ENCODE measurements around the gene PCK2. TPM values are rescaled to one million over a fixed set of nuclear protein-coding genes. Genes with fewer than 3 reads are reported as not detected.

Gene PCK2
- total RNA-seq, 1 donor from 2014 or later, result 3.1 TPM

- peaks cover 70% of the 10 kb centered on the region for H3K36me3 ChIP-seq
- no peaks in the 10 kb centered on the region for H3K9me3 ChIP-seq (replicated peaks)
- no peak overlapping the region for H3K27ac ChIP-seq (replicated peaks)
- TF ChIP-seq CTCF (IDR thresholded peaks at IDR 0.05; ENCODE audit: borderline replicate concordance), result no peak
- no peak overlapping the region for H3K4me3 ChIP-seq
- H3K27me3 ChIP-seq (ENCODE audit: low read depth), result no peaks in the 10 kb centered on the region
- intact Hi-C loops (cut with micrococcal nuclease), result no loop called here
- H3K4me1 ChIP-seq, result peaks cover 9% of the 10 kb centered on the region
- no peak for DNase-seq
These were observed 28.3 kb downstream of the PCK2 start for GRCh38 chr14:24122416-24122815.

- intact Hi-C loops (cut with micrococcal nuclease), result no loop called here
- DNase-seq, result no peak
- Histone ChIP-seq H3K4me1 (peaks cover 8% of the 10 kb centered on the region), H3K27me3 (ENCODE audit: low read depth) (no peaks in the 10 kb centered on the region), H3K9me3 (replicated peaks) (no peaks in the 10 kb centered on the region), H3K27ac (replicated peaks) (no peak overlapping the region), H3K4me3 (no peak overlapping the region), H3K36me3 (peaks cover 66% of the 10 kb centered on the region)
- TF ChIP-seq CTCF (IDR thresholded peaks at IDR 0.05; ENCODE audit: borderline replicate concordance), result no peak
These were observed 28.8 kb downstream of the PCK2 start for GRCh38 chr14:24122898-24123297.

- intact Hi-C loops (cut with micrococcal nuclease), result no loop called here
- no peak for DNase-seq
- no peak for TF ChIP-seq CTCF (IDR thresholded peaks at IDR 0.05; ENCODE audit: borderline replicate concordance)
- no peak overlapping the region for H3K27ac ChIP-seq (replicated peaks)
- peaks cover 8% of the 10 kb centered on the region for H3K4me1 ChIP-seq
- no peaks in the 10 kb centered on the region for H3K27me3 ChIP-seq (ENCODE audit: low read depth)
- peaks cover 57% of the 10 kb centered on the region for H3K36me3 ChIP-seq
- no peaks in the 10 kb centered on the region for H3K9me3 ChIP-seq (replicated peaks)
- H3K4me3 ChIP-seq, result no peak overlapping the region
These were observed 29.6 kb downstream of the PCK2 start for GRCh38 chr14:24123424-24124417.

GRCh38 chr14:24126939-24127338, 32.8 kb downstream of the PCK2 start:
- peaks cover 25% of the 10 kb centered on the region for H3K36me3 ChIP-seq
- no peaks in the 10 kb centered on the region for H3K27me3 ChIP-seq (ENCODE audit: low read depth)
- no peak overlapping the region for H3K4me3 ChIP-seq
- TF ChIP-seq CTCF (IDR thresholded peaks at IDR 0.05; ENCODE audit: borderline replicate concordance), result no peak
- no peak overlapping the region for H3K27ac ChIP-seq (replicated peaks)
- H3K9me3 ChIP-seq (replicated peaks), result no peaks in the 10 kb centered on the region
- intact Hi-C loops (cut with micrococcal nuclease), result no loop called here
- H3K4me1 ChIP-seq, result peaks cover 27% of the 10 kb centered on the region
- no peak for DNase-seq

- no peak overlapping the region for H3K27ac ChIP-seq (replicated peaks)
- no peaks in the 10 kb centered on the region for H3K27me3 ChIP-seq (ENCODE audit: low read depth)
- TF ChIP-seq CTCF (IDR thresholded peaks at IDR 0.05; ENCODE audit: borderline replicate concordance), result no peak
- peaks cover 32% of the 10 kb centered on the region for H3K4me1 ChIP-seq
- no peaks in the 10 kb centered on the region for H3K9me3 ChIP-seq (replicated peaks)
- H3K4me3 ChIP-seq, result no peak overlapping the region
- peaks cover 18% of the 10 kb centered on the region for H3K36me3 ChIP-seq
- intact Hi-C loops (cut with micrococcal nuclease), result no loop called here
- DNase-seq, result no peak
These were observed 33.6 kb downstream of the PCK2 start for GRCh38 chr14:24127673-24128072.

Measured in left ventricle myocardium inferior (tissue), 1 donor.